H9 (cell line): ENCODE measurements around the gene ITIH2. TPM values are rescaled to one million over a fixed set of nuclear protein-coding genes. Genes with fewer than 3 reads are reported as not detected.

ENCODE experiments used
- DNase-seq: peaks from one replicate; pipeline ENCODE4 v3.0.0-alpha.2; 2017
- H2AFZ ChIP-seq: one replicate; pipeline ENCODE4 v1.6.1; 2013; ENCODE audit warnings: mild to moderate bottlenecking, low read length, control low read depth, moderate library complexity
- H2AK5ac ChIP-seq: 2 replicates; pipeline ENCODE4 v1.6.1; 2013; ENCODE audit warnings: low read length, control low read depth, mixed read lengths; ENCODE audit not compliant: insufficient read length
- H2BK120ac ChIP-seq: one replicate; pipeline ENCODE4 v1.6.1; 2013; ENCODE audit warnings: low read depth, mild to moderate bottlenecking, low read length, control low read depth, inconsistent platforms; ENCODE audit not compliant: poor library complexity, severe bottlenecking
- H2BK12ac ChIP-seq: 2 replicates; pipeline ENCODE4 v1.6.1; 2013; ENCODE audit warnings: low read length, control low read depth, mixed read lengths, low read depth; ENCODE audit not compliant: insufficient read length
- H2BK15ac ChIP-seq: 2 replicates; pipeline ENCODE4 v1.6.1; 2013; ENCODE audit warnings: low read depth, low read length, control low read depth
- H2BK20ac ChIP-seq: one replicate; pipeline ENCODE4 v1.6.1; 2013; ENCODE audit warnings: low read depth, mild to moderate bottlenecking, low read length, control low read depth, inconsistent platforms; ENCODE audit not compliant: poor library complexity, severe bottlenecking
- H2BK5ac ChIP-seq: 2 replicates; pipeline ENCODE4 v1.6.1; 2013; ENCODE audit warnings: low read length, control low read depth, mixed read lengths; ENCODE audit not compliant: insufficient read length
- H3K14ac ChIP-seq: 2 replicates; pipeline ENCODE4 v1.6.1; 2013; ENCODE audit warnings: low read length, control low read depth; ENCODE audit not compliant: insufficient read depth
- H3K18ac ChIP-seq: 2 replicates; pipeline ENCODE4 v1.6.1; 2013; ENCODE audit warnings: low read depth, mild to moderate bottlenecking, mixed read lengths, low read length, control low read depth; ENCODE audit not compliant: insufficient read length
- H3K23ac ChIP-seq: 2 replicates; pipeline ENCODE4 v1.6.1; 2013; ENCODE audit warnings: low read length, control low read depth, mixed read lengths, low read depth; ENCODE audit not compliant: insufficient read length
- H3K23me2 ChIP-seq: 2 replicates; pipeline ENCODE4 v1.6.1; 2013; ENCODE audit warnings: low read depth, mild to moderate bottlenecking, mixed read lengths, low read length, control low read depth; ENCODE audit not compliant: insufficient read length, poor library complexity, severe bottlenecking
- H3K27ac ChIP-seq: 2 replicates; pipeline ENCODE4 v1.5.1; 2013; ENCODE audit warnings: low read length, control low read depth, mixed read lengths, low read depth; ENCODE audit not compliant: insufficient read length
- H3K27me3 ChIP-seq: 2 replicates; pipeline ENCODE4 v1.6.1; 2013; ENCODE audit warnings: low read length, control low read depth, inconsistent platforms; ENCODE audit not compliant: insufficient read depth
- H3K4ac ChIP-seq: 2 replicates; pipeline ENCODE4 v1.6.1; 2013; ENCODE audit warnings: low read depth, mild to moderate bottlenecking, control low read depth, inconsistent platforms, low read length, moderate library complexity
- H3K4me1 ChIP-seq: 2 replicates; pipeline ENCODE4 v1.6.1; 2013; ENCODE audit warnings: low read length, control low read depth, inconsistent platforms; ENCODE audit not compliant: insufficient read depth
- H3K4me2 ChIP-seq: 2 replicates; pipeline ENCODE4 v1.6.1; 2013; ENCODE audit warnings: low read length, control low read depth, mixed read lengths; ENCODE audit not compliant: insufficient read length, insufficient read depth
- H3K56ac ChIP-seq: 2 replicates; pipeline ENCODE4 v1.6.1; 2013; ENCODE audit warnings: low read depth, mild to moderate bottlenecking, mixed read lengths, low read length, control low read depth; ENCODE audit not compliant: insufficient read length
- H3K79me1 ChIP-seq: 2 replicates; pipeline ENCODE4 v1.6.1; 2013; ENCODE audit warnings: low read depth, mild to moderate bottlenecking, moderate library complexity, low read length, control low read depth, inconsistent platforms; ENCODE audit not compliant: insufficient read depth, poor library complexity, severe bottlenecking
- H3K79me2 ChIP-seq: 2 replicates; pipeline ENCODE4 v1.6.1; 2013; ENCODE audit warnings: low read length, control low read depth, inconsistent platforms; ENCODE audit not compliant: insufficient read depth
- H3K9ac ChIP-seq: 2 replicates; pipeline ENCODE4 v1.6.1; 2013; ENCODE audit warnings: low read length, control low read depth, mixed read lengths; ENCODE audit not compliant: insufficient read length; ENCODE audit errors: extremely low read depth
- H3K9me3 ChIP-seq: one replicate; pipeline ENCODE4 v1.6.1; 2013; ENCODE audit warnings: low read depth, low read length, inconsistent platforms; ENCODE audit not compliant: control insufficient read depth
- H3T11ph ChIP-seq: one replicate; pipeline ENCODE4 v1.6.1; 2013; ENCODE audit warnings: mild to moderate bottlenecking, low read length, control low read depth, inconsistent platforms
- H4K20me1 ChIP-seq: one replicate; pipeline ENCODE4 v1.6.1; 2013; ENCODE audit not compliant: control insufficient read depth, insufficient read length, insufficient read depth
- H4K5ac ChIP-seq: 2 replicates; pipeline ENCODE4 v1.6.1; 2013; ENCODE audit warnings: low read depth, mild to moderate bottlenecking, mixed read lengths, low read length, control low read depth; ENCODE audit not compliant: insufficient read length
- H4K8ac ChIP-seq: replicated peaks from 2 replicates; pipeline ENCODE4 v1.6.1; 2013; ENCODE audit warnings: low read length, control low read depth, mixed read lengths, low read depth; ENCODE audit not compliant: insufficient read length
- H4K91ac ChIP-seq: 2 replicates; pipeline ENCODE4 v1.6.1; 2013; ENCODE audit warnings: low read depth, mild to moderate bottlenecking, moderate library complexity, mixed read lengths, low read length, control low read depth; ENCODE audit not compliant: insufficient read length
- H3K27ac Mint-ChIP-seq, 3 experiments: 2 replicates in 2 of 3; 3 replicates in 1 of 3; pipeline ENCODE4 v1.8.0; 2020 to 2021; ENCODE audit warnings: mixed read lengths in 3 of 3, mild to moderate bottlenecking in 1 of 3, moderate library complexity in 1 of 3
- H3K27me3 Mint-ChIP-seq: 2 replicates; pipeline ENCODE4 v1.8.0; 2021; ENCODE audit warnings: low read depth, mild to moderate bottlenecking, moderate library complexity, mixed read lengths
- H3K36me3 Mint-ChIP-seq, 3 experiments: 2 replicates in 2 of 3; 3 replicates in 1 of 3; pipeline ENCODE4 v1.8.0; 2020 to 2021; ENCODE audit warnings: low read depth in 3 of 3, mixed read lengths in 3 of 3; ENCODE audit not compliant: insufficient read depth in 1 of 3
- H3K4me1 Mint-ChIP-seq, 2 experiments: 2 replicates each; pipeline ENCODE4 v1.8.0; 2020; ENCODE audit warnings: mixed read lengths in 2 of 2
- H3K4me3 Mint-ChIP-seq, 2 experiments: 2 replicates in 1 of 2; 3 replicates in 1 of 2; pipeline ENCODE4 v1.8.0; 2020 to 2021; ENCODE audit warnings: mild to moderate bottlenecking in 2 of 2, mixed read lengths in 2 of 2, moderate library complexity in 1 of 2
- H3K9me3 Mint-ChIP-seq, 2 experiments: 2 replicates in 1 of 2; 3 replicates in 1 of 2; pipeline ENCODE4 v1.8.0; 2020; ENCODE audit warnings: mild to moderate bottlenecking in 2 of 2, mixed read lengths in 2 of 2, moderate library complexity in 1 of 2
- CTCF ChIP-seq: fragments of 200-600 bp; sonication (generic); conservative IDR thresholded peaks from 3 replicates; pipeline ENCODE4 v1.8.0; 2021; ENCODE audit warnings: antibody characterized with exemption, mild to moderate bottlenecking
- WGBS: extraction: QIAGEN DNeasy Blood & Tissue Kit; methylation state at CpG from one replicate; pipeline ENCODE4 v1.1.7; 2013; ENCODE audit warnings: missing lambda C conversion rate, low lambda C conversion rate, mixed read lengths; ENCODE audit not compliant: insufficient read length; ENCODE audit errors: extremely low coverage; 5-methylcytosine and 5-hydroxymethylcytosine counted together
- total RNA-seq: library from RNA; stranded (reverse); gene quantifications from 2 replicates; pipeline ENCODE4 v1.2.1, GENCODE V29; 2021

Gene ITIH2
- total RNA-seq, 1 experiment from 2014 or later = not detected

GRCh38 chr10:7687228-7687907 lies 15.7 kb upstream of the ITIH2 start:
- no peak overlapping the region for H2BK5ac ChIP-seq
- H3K36me3 Mint-ChIP-seq = peaks cover 3 to 25% (median 11%) of the 10 kb centered on the region in 3 experiments
- H3K79me1 ChIP-seq = no peaks in the 10 kb centered on the region
- no peak overlapping the region for H3K27ac ChIP-seq
- H3K27me3 Mint-ChIP-seq = peaks cover 11% of the 10 kb centered on the region
- no peak overlapping the region for H2BK15ac ChIP-seq
- H2AK5ac ChIP-seq = no peak overlapping the region
- no peak overlapping the region for H4K8ac ChIP-seq
- H3K23me2 ChIP-seq = no peaks in the 10 kb centered on the region
- H3K9me3 ChIP-seq = no peaks in the 10 kb centered on the region
- H2BK120ac ChIP-seq = no peak overlapping the region
- DNase-seq = peak; percentile 92
- no peak overlapping the region for H3K4ac ChIP-seq
- H3T11ph ChIP-seq = no peak overlapping the region
- H3K4me1 ChIP-seq = no peaks in the 10 kb centered on the region
- peaks cover 32 to 37% of the 10 kb centered on the region in 2 experiments for H3K9me3 Mint-ChIP-seq
- H3K9ac ChIP-seq = no peak overlapping the region
- no peak overlapping the region for H3K14ac ChIP-seq
- H3K27me3 ChIP-seq = no peaks in the 10 kb centered on the region
- no CpG with 5 or more reads among the region's 20 CpGs for WGBS
- no peak overlapping the region for H2BK12ac ChIP-seq
- no peak overlapping the region for H3K18ac ChIP-seq
- no peak overlapping the region for H3K56ac ChIP-seq
- no peak overlapping the region for H2AFZ ChIP-seq
- 0 out of 7 replicates have a peak overlapping the region, but pooled peaks of 1 of the 3 experiments have one; percentile 37 for H3K27ac Mint-ChIP-seq
- H3K79me2 ChIP-seq = no peaks in the 10 kb centered on the region
- H4K91ac ChIP-seq = no peak overlapping the region
- no peaks in the 10 kb centered on the region for H4K20me1 ChIP-seq
- no peak overlapping the region for H2BK20ac ChIP-seq
- no peak overlapping the region for H4K5ac ChIP-seq
- no peak overlapping the region for H3K4me2 ChIP-seq
- peaks cover 0 to 3% of the 10 kb centered on the region in 2 experiments; a peak in 1 of 4 replicates for H3K4me1 Mint-ChIP-seq
- H3K23ac ChIP-seq = no peak overlapping the region
- no peak overlapping the region for H3K4me3 Mint-ChIP-seq
- peak; percentile 92 for TF ChIP-seq CTCF
